K562 (cell line): Measurements from ENCODE around the gene CLK3. TPM values are rescaled to one million over a fixed set of nuclear protein-coding genes. Genes with fewer than 3 reads are reported as not detected.
"Not testable (repeated sequence)": the region's sequence is repeated elsewhere in the genome, so short reads cannot be mapped to it uniquely, and the experiment has no call there.

Experiments
- ATAC-seq: fragments of 200-7000 bp; cut with Tn5 transposase; 3 replicates; pipeline ENCODE4 v1.9.1; 2020; ENCODE audit warnings: moderate library complexity
- BruUV-seq: library from RNA; stranded (reverse); fragments of 400-500 nt; replicated peaks from 2 replicates; lab custom pipeline; 2021; lab: Mats Ljungman, UMichigan
- CTCF ChIA-PET: fragments of 300-600 bp; formaldehyde crosslinking; extraction: SDS; loops from one replicate; lab custom pipeline; 2021; ENCODE audit warnings: low intra/inter-chr PET ratio; lab: Yijun Ruan, JAX
- POLR2A ChIA-PET: fragments of 300-600, 350-650 bp; sonication (Branson Sonifier 250); formaldehyde crosslinking; extraction: SDS; loops from one replicate; lab custom pipeline; 2021; ENCODE audit warnings: antibody characterized with exemption, inconsistent platforms; lab: Yijun Ruan, JAX
- DNase-seq, 4 experiments: peaks; one replicate each; pipeline versions ENCODE4 v3.0.0 to v3.0.0-alpha.2; 2011 to 2018; ENCODE audit warnings: low spot score in 3 of 4, mixed read lengths in 3 of 4; ENCODE audit errors: extremely low read depth in 1 of 4
- FAIRE-seq: peaks from 2 replicates; lab custom pipeline; 2011; peaks lifted over from hg19 to GRCh38; lab: Jason Lieb, UNC
- H2AFZ ChIP-seq: 2 replicates; pipeline ENCODE4 v1.6.0; 2011; ENCODE audit warnings: low read depth, low read length, control low read depth, inconsistent platforms
- H3K27ac ChIP-seq: fragments of 200-600 bp; 3 replicates; pipeline ENCODE4 v1.8.0; 2011; ENCODE audit warnings: low read depth, mild to moderate bottlenecking, control low read depth, inconsistent platforms, low read length, moderate library complexity, mixed read lengths; ENCODE audit errors: extremely low read depth
- H3K27me3 ChIP-seq, 2 experiments: fragments of 300-600 bp in 1 of 2; 2 replicates in 1 of 2; 3 replicates in 1 of 2; pipeline versions ENCODE4 v1.6.0 to v1.8.0; 2011; ENCODE audit warnings: inconsistent platforms in 2 of 2, low read length in 2 of 2, mild to moderate bottlenecking in 1 of 2, mixed read lengths in 1 of 2, moderate library complexity in 1 of 2; ENCODE audit not compliant: control insufficient read depth in 2 of 2, insufficient read depth in 2 of 2
- H3K36me3 ChIP-seq: fragments of 300-600 bp; 3 replicates; pipeline ENCODE4 v1.8.0; 2011; ENCODE audit warnings: mild to moderate bottlenecking, low read length, inconsistent platforms; ENCODE audit not compliant: control insufficient read depth, insufficient read depth
- H3K4me1 ChIP-seq, 2 experiments: fragments of 200-600 bp in 1 of 2; replicated peaks in 1 of 2; 2 replicates in 1 of 2; 3 replicates in 1 of 2; pipeline versions ENCODE4 v1.5.1 to v1.8.0; 2011; ENCODE audit warnings: inconsistent platforms in 2 of 2, low read length in 2 of 2, mild to moderate bottlenecking in 1 of 2, mixed read lengths in 1 of 2, moderate library complexity in 1 of 2; ENCODE audit not compliant: control insufficient read depth in 2 of 2, insufficient read depth in 2 of 2
- H3K4me2 ChIP-seq: 2 replicates; pipeline ENCODE4 v1.6.1; 2011; ENCODE audit warnings: low read length, control low read depth, inconsistent platforms, mixed read lengths; ENCODE audit not compliant: insufficient read depth
- H3K4me3 ChIP-seq: fragments of 200-600 bp; sonication (generic), shearing (Covaris generic); 2 replicates; pipeline ENCODE4 v1.5.1; 2016; ENCODE audit warnings: control low read depth, inconsistent platforms
- H3K79me2 ChIP-seq: fragments of 200-600 bp; 3 replicates; pipeline ENCODE4 v1.8.0; 2011; ENCODE audit warnings: low read length, inconsistent platforms; ENCODE audit not compliant: control insufficient read depth, insufficient read depth
- H3K9ac ChIP-seq, 2 experiments: 2 replicates each; pipeline versions ENCODE4 v1.6.0 to v1.6.1; 2011; ENCODE audit warnings: low read depth in 2 of 2, low read length in 2 of 2, control low read depth in 1 of 2, inconsistent platforms in 1 of 2, mild to moderate bottlenecking in 1 of 2, mixed read lengths in 1 of 2; ENCODE audit not compliant: insufficient read depth in 1 of 2
- H3K9me1 ChIP-seq: one replicate; pipeline ENCODE4 v1.6.0; 2011; ENCODE audit warnings: inconsistent platforms, mild to moderate bottlenecking, low read length, moderate library complexity; ENCODE audit not compliant: control insufficient read depth, insufficient read depth
- H3K9me3 ChIP-seq: replicated peaks from 2 replicates; pipeline ENCODE4 v1.5.1; 2011; ENCODE audit warnings: low read depth, low read length, inconsistent platforms; ENCODE audit not compliant: control insufficient read depth, insufficient read depth
- H4K20me1 ChIP-seq: replicated peaks from 2 replicates; pipeline ENCODE4 v1.6.1; 2011; ENCODE audit warnings: low read length, inconsistent platforms, mixed read lengths; ENCODE audit not compliant: control insufficient read depth, insufficient read depth
- ARID3B ChIP-seq: fragments of 250-450 bp; sonication (Bioruptor Pico); IDR thresholded peaks from 2 replicates; pipeline ENCODE4 v1.4.0; 2020; ENCODE audit warnings: borderline replicate concordance
- MAFG ChIP-seq: fragments of 450-650 bp; conservative IDR thresholded peaks from 2 replicates; pipeline ENCODE4 v1.6.1; 2016; ENCODE audit warnings: missing genetic modification characterization, missing compliant biosample characterization
- SREBF2 ChIP-seq: sonication (generic); formaldehyde crosslinking; IDR thresholded peaks from 2 replicates; pipeline ENCODE4 v1.4.0; 2020; ENCODE audit warnings: mild to moderate bottlenecking, missing genetic modification reagents
- ZNF316 ChIP-seq: fragments of 450-650 bp; IDR thresholded peaks from 2 replicates; pipeline ENCODE4 v1.6.1; 2016
- WGBS: fragments of 100-300 bp; shearing (Covaris generic); methylation state at CpG from one replicate; pipeline ENCODE4 v1.1.6; 2016; ENCODE audit warnings: low coverage, mixed read lengths; ENCODE audit not compliant: insufficient coverage; ENCODE audit errors: missing lambda C conversion rate; 5-methylcytosine and 5-hydroxymethylcytosine counted together
- in situ Hi-C: fragments of 300-500 bp; cut with MboI; formaldehyde crosslinking; loops from 4 replicates; pipeline ENCODE4 v1.15.0; 2018; ENCODE audit warnings: inconsistent platforms, mixed read lengths
- intact Hi-C: fragments of 100-400 bp; cut with micrococcal nuclease; formaldehyde crosslinking; loops from 2 replicates; pipeline ENCODE4 v1.14.2; 2022
- polyA plus RNA-seq, 8 experiments: library from polyadenylated mRNA; depleted of rRNA in 4 of 8; stranded (reverse) in 5 of 8; unstranded in 3 of 8; fragments of >200 nt; fragmentation: Nextera tagmentation in 2 of 8; fragmentation: Illumina TruSeq in 1 of 8; extraction: Ambion mirVana in 2 of 8; extraction: Trizol in 1 of 8; gene quantifications; 2 replicates each; pipeline versions ENCODE4 v1.2.1 to v1.2.3, GENCODE V29; 2011 to 2014; ENCODE audit warnings: inconsistent platforms in 1 of 8, missing spikeins in 1 of 8
- total RNA-seq, 7 experiments: library from RNA; depleted of rRNA in 6 of 7; stranded (reverse); fragments of >200 nt in 6 of 7; fragmentation: Illumina TruSeq in 2 of 7; extraction: Trizol in 2 of 7; gene quantifications; 2 replicates each; pipeline versions ENCODE4 v1.2.1 to v1.2.3, GENCODE V29; 2011 to 2021; ENCODE audit warnings: low replicate concordance in 1 of 7

Gene CLK3
- total and polyA plus RNA-seq, 9 of the 15 experiments (the other 6 are each of a cell fraction or from before 2014, with no cell fraction given): 1.2 to 95.2 (median 51.7) TPM

- 59% methylated on average over 5 of the region's 5 CpGs for WGBS
- H3K9me1 ChIP-seq: no peaks in the 10 kb centered on the region
- peaks cover 17% of the 10 kb centered on the region for H3K79me2 ChIP-seq
- H3K4me2 ChIP-seq: no peak overlapping the region
- H4K20me1 ChIP-seq: no peaks in the 10 kb centered on the region
- CTCF ChIA-PET: no interaction called here
- no TSS peak for BruUV-seq
- DNase-seq: no peak
- intact Hi-C loops: loop anchor here (5.0 kb wide), 1 partner anchor 48 kb away; no protein-coding TSS in a partner anchor
- no peaks in the 10 kb centered on the region for H3K9me3 ChIP-seq
- TF ChIP-seq SREBF2 (no peak), ARID3B (CRISPR knock-in tag) (peak; percentile 90; the same call in 1 of the 2 replicates)
- FAIRE-seq: no peak
- no peak for ATAC-seq
- POLR2A ChIA-PET: interaction anchor here (0.5 to 1.6 kb wide), 4 partner anchors 12 to 153 kb away, joined by 3 to 5 read pairs (median 4); no protein-coding TSS in a partner anchor
- H3K36me3 ChIP-seq: peaks cover 5% of the 10 kb centered on the region; the same call in 2 of the 3 replicates
- H3K9ac ChIP-seq: no peak overlapping the region
- in situ Hi-C loops: no loop called here
- peaks cover 11 to 31% of the 10 kb centered on the region in 2 experiments; a peak in 4 of 5 replicates for H3K4me1 ChIP-seq
- H3K27ac ChIP-seq: no peak overlapping the region
- no peak overlapping the region for H2AFZ ChIP-seq
- no peak overlapping the region for H3K4me3 ChIP-seq
- no peaks in the 10 kb centered on the region for H3K27me3 ChIP-seq
Measured at GRCh38 chr15:74595271-74595670, 20.4 kb upstream of the CLK3 start.

GRCh38 chr15:74596736-74597135 is 18.9 kb upstream of the CLK3 start:
- TF ChIP-seq MAFG (0 out of 2 replicates have a peak, but pooled peaks have one; percentile 19), ZNF316 (peak; percentile 59; the same call in 1 of the 2 replicates)
- H3K9me1 ChIP-seq, H4K20me1 ChIP-seq, CTCF ChIA-PET, H3K27ac ChIP-seq, FAIRE-seq, H3K4me2 ChIP-seq, H3K27me3 ChIP-seq, H3K36me3 ChIP-seq, in situ Hi-C loops, H3K4me3 ChIP-seq, H2AFZ ChIP-seq, DNase-seq, H3K9me3 ChIP-seq, ATAC-seq, H3K9ac ChIP-seq, BruUV-seq: not testable (repeated sequence)
- intact Hi-C loops: loop anchor here (5.0 kb wide), 1 partner anchor 49 kb away; no protein-coding TSS in a partner anchor
- 73% methylated on average over 6 of the region's 11 CpGs for WGBS
- Histone ChIP-seq H3K79me2 (peaks cover 17% of the 10 kb centered on the region), H3K4me1 (peaks cover 11 to 31% of the 10 kb centered on the region in 2 experiments; a peak in 4 of 5 replicates)
- POLR2A ChIA-PET: interaction anchor here (8.4 kb wide), 1 partner anchor 17 kb away, joined by 111 read pairs; the partner anchor contains the start of gene CLK3
